GM12801 (cell line): ENCODE results near the gene HOXA3.

Experiments used
- TF ChIP-seq, protein P1 (sequence below): IDR thresholded peaks from one replicate; pipeline ENCODE4 v1.5.1; 2011; ENCODE audit warnings: control low read depth; ENCODE audit not compliant: insufficient read length; ENCODE audit errors: extremely low read depth

Gene HOXA3

GRCh38 chr7:27103489-27104226 lies 48.7 kb downstream of the HOXA3 start:
- TF ChIP-seq, protein P1, sequence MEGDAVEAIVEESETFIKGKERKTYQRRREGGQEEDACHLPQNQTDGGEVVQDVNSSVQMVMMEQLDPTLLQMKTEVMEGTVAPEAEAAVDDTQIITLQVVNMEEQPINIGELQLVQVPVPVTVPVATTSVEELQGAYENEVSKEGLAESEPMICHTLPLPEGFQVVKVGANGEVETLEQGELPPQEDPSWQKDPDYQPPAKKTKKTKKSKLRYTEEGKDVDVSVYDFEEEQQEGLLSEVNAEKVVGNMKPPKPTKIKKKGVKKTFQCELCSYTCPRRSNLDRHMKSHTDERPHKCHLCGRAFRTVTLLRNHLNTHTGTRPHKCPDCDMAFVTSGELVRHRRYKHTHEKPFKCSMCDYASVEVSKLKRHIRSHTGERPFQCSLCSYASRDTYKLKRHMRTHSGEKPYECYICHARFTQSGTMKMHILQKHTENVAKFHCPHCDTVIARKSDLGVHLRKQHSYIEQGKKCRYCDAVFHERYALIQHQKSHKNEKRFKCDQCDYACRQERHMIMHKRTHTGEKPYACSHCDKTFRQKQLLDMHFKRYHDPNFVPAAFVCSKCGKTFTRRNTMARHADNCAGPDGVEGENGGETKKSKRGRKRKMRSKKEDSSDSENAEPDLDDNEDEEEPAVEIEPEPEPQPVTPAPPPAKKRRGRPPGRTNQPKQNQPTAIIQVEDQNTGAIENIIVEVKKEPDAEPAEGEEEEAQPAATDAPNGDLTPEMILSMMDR: no peak

DNA sequence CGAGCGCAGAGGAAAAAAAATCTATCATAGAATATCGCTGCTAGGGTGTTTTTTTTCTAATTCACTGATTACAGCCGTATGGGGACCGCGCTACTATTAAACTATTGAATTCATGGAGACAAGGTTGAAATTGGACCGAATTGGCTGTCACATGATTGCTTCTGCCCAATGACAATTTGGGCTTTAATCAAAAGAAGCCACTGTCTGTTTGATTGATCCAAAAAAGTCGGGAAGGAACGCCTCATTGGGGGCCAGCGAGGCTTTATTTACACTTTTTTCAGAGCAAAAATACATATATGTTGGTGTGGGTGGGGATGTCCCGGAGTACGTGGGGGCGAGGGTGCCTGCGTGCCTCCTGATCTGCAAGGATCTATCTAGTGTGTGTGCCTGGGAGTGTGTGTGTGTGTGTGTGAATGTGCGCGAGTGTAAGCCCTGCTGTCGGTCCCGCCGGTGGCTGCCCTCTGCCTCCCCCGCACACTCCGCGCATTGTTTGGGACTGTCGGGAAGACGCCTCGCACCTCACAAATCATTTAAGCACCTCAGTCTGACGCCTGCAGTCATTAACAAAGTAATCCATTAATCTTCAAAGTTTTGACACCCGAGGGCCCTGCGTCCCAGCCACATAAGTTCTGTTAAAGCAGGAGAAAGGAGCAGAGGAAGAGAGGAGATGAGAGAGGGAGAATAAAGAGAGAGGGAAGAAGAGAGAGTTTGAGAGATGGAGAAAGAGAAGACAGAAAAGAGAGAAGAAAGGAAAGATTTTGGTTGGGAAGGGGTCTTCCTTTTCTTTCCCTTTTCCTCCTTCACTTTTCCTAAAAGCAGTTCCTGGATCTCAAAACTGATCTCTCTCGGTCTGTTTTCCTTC lies 49.6 kb downstream of the HOXA3 start, which contains the start of gene HOXA2:
Gene HOXA2, minus strand, starts transcription at position 103 of the 862 bp plus-strand sequence. CDS start 183 bp downstream, outside the sequence.
- TF ChIP-seq, protein P1: no peak

DNA sequence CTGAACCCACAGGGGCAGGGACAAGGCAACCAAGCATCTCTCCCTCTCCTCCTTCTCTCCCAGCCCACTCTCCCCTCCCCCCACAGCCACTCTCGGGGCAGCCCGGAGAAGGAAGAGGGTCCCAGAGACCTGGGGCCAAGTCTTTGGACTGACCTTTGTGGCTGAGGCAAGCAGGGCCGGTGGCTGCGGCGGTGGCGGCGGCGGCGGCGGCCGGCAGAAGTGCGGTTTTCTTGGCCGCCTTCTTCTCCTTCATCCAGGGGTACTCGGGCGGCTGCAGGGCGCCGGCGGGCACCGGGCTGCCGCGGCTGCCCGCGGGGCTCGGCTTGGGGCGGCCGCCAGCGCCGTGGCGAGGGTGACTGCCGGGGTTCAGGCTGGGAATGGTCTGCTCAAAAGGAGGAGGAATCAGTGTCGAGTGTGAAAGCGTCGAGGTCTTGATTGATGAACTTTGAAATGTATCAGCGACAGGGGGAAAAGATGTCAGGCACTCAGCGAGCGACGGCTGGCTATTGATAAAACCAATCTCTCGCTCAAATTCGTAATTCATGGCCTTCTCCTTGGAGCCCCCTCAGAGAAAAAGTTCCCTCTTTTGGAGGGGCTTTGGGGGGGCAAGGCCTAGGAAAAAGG lies 50.3 kb downstream of the HOXA3 start:
- TF ChIP-seq, protein P1: no peak

DNA sequence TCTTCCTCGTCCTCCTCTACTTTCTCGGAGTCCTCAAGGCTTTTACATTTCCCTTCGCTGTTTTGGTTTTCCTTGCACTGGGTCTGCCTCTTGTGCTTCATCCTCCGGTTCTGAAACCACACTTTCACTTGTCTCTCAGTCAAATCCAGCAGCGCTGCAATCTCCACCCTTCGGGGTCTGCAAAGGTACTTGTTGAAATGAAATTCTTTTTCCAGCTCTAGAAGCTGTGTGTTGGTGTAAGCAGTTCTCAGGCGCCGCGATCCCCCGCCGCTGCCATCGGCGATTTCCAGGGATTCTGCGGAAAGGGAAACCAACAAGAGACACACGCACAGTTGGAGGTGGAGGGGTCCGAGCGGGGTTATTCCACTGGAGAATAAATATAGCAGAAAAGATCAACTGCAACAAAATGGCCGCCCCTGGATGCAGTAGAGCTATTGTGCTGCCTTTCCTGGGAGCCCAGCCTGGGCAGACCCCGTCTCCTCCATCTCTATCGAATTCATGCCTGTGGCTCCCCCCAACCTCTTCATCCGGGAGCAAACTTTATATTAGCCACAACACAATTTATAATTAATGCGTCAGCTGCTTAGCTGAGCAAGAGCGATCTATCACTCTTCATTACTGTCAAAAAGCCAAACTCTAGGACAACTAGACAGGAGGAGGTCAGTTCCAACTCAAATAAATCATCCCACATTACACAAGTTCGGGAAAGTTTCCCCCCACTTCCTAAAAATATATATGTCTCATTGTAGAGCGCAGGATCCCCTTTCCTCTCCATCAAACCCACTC lies 51.0 kb downstream of the HOXA3 start:
- TF ChIP-seq, protein P1: no peak

GRCh38 chr7:27100694-27101170 lies 51.7 kb downstream of the HOXA3 start:
- TF ChIP-seq, protein P1: no peak

GRCh38 chr7:27099453-27100370 lies 52.7 kb downstream of the HOXA3 start:
- TF ChIP-seq, protein P1: no peak
